Measurements from ENCODE around the gene CNTNAP2. TPM values are rescaled to one million over a fixed set of nuclear protein-coding genes. Genes with fewer than 3 reads are reported as not detected.
A peak's percentile ranks its signal among the peaks of the same experiment; 100 is the strongest.

The CNTNAP2 gene
- total RNA-seq, result 1 to 10 TPM in 1 of 2 donors, under 1 TPM in 1; 0.29 to 1.1 TPM
- long read RNA-seq, result 0 reads

GRCh38 chr7:146116521-146117222, at the start of gene CNTNAP2:
Gene CNTNAP2, plus strand, starts transcription at chr7:146116801. Its CDS starts 76 bp downstream, at chr7:146116877.
- intact Hi-C loops (cut with DNase I), result no loop called here
- DNase-seq, result peak; percentile 14
- ATAC-seq, result peak; percentile 66 to 72

GRCh38 chr7:146067880-146068279, 48.7 kb upstream of the CNTNAP2 start:
- no peak for DNase-seq
- intact Hi-C loops (cut with DNase I), result no loop called here
- ATAC-seq, result no peak

GRCh38 chr7:146074195-146074765, 42.3 kb upstream of the CNTNAP2 start:
- ATAC-seq, result no peak
- intact Hi-C loops (cut with DNase I), result no loop called here
- DNase-seq, result no peak

GRCh38 chr7:146076344-146076743, 40.3 kb upstream of the CNTNAP2 start:
- intact Hi-C loops (cut with DNase I), result no loop called here
- ATAC-seq (no peak), DNase-seq (no peak)

GRCh38 chr7:146084086-146084485, 32.5 kb upstream of the CNTNAP2 start:
- intact Hi-C loops (cut with DNase I), result no loop called here
- ATAC-seq (no peak), DNase-seq (no peak)

GRCh38 chr7:146090023-146090645, 26.5 kb upstream of the CNTNAP2 start:
- intact Hi-C loops (cut with DNase I), result loop anchor here in 1 of 2 donors (5.0 kb wide), 1 partner anchor 1233 kb away; no protein-coding TSS in a partner anchor
- DNase-seq, result no peak

GRCh38 chr7:146094356-146094755, 22.2 kb upstream of the CNTNAP2 start:
- ATAC-seq, result no peak
- intact Hi-C loops (cut with DNase I), result loop anchor here in 1 of 2 donors (5.0 kb wide), 1 partner anchor 1237 kb away; no protein-coding TSS in a partner anchor
- DNase-seq, result no peak

More at GRCh38 chr7:146090023-146090645, 26.5 kb upstream of the CNTNAP2 start:
- no peak for ATAC-seq

- no peak for DNase-seq
- intact Hi-C loops (cut with DNase I), result no loop called here
- no peak for ATAC-seq
Measured at GRCh38 chr7:146096994-146097393, 19.6 kb upstream of the CNTNAP2 start.

GRCh38 chr7:146106319-146106718, 10.3 kb upstream of the CNTNAP2 start:
- intact Hi-C loops (cut with DNase I), result no loop called here
- no peak for DNase-seq
- ATAC-seq, result no peak

GRCh38 chr7:146112755-146113154, 3.8 kb upstream of the CNTNAP2 start:
- ATAC-seq (no peak), DNase-seq (no peak)
- intact Hi-C loops (cut with DNase I), result no loop called here

GRCh38 chr7:146115548-146115850, 1.1 kb upstream of the CNTNAP2 start:
- ATAC-seq (no peak), DNase-seq (no peak)
- intact Hi-C loops (cut with DNase I), result no loop called here

- intact Hi-C loops (cut with DNase I), result no loop called here
- peak; percentile 54 for DNase-seq
Measured at GRCh38 chr7:146115851-146116520, 615 bp upstream of the CNTNAP2 start.

GRCh38 chr7:146117576-146117975, 975 bp downstream of the CNTNAP2 start:
- intact Hi-C loops (cut with DNase I), result no loop called here
- DNase-seq (no peak), ATAC-seq (no peak)

More at GRCh38 chr7:146115851-146116520, 615 bp upstream of the CNTNAP2 start:
- peak; percentile 88 to 95 for ATAC-seq

GRCh38 chr7:146119002-146119401, 2.4 kb downstream of the CNTNAP2 start:
- DNase-seq, result no peak
- intact Hi-C loops (cut with DNase I), result no loop called here
- no peak for ATAC-seq

GRCh38 chr7:146123715-146124114, 7.1 kb downstream of the CNTNAP2 start:
- intact Hi-C loops (cut with DNase I), result no loop called here
- no peak for ATAC-seq
- no peak for DNase-seq

GRCh38 chr7:146126767-146127509, 10.3 kb downstream of the CNTNAP2 start:
- intact Hi-C loops (cut with DNase I), result no loop called here
- ATAC-seq, result no peak

GRCh38 chr7:146129296-146129695, 12.7 kb downstream of the CNTNAP2 start:
- DNase-seq, result no peak
- intact Hi-C loops (cut with DNase I), result no loop called here
- ATAC-seq, result no peak

More at GRCh38 chr7:146126767-146127509, 10.3 kb downstream of the CNTNAP2 start:
- DNase-seq, result no peak

- ATAC-seq, result no peak
- no peak for DNase-seq
- intact Hi-C loops (cut with DNase I), result no loop called here
Measured at GRCh38 chr7:146129997-146130396, 13.4 kb downstream of the CNTNAP2 start.

- no peak for ATAC-seq
- intact Hi-C loops (cut with DNase I), result no loop called here
- no peak for DNase-seq
Measured at GRCh38 chr7:146131701-146132100, 15.1 kb downstream of the CNTNAP2 start.

Measured in left cardiac atrium (tissue), 4 donors.